NCI-H1930 (cell line): ENCODE results near the gene DNLZ.
A peak's percentile ranks its signal among the peaks of the same experiment; 100 is the strongest.

Experiments used
- DNase-seq, 2 experiments: peaks; one replicate each; lab custom pipeline; 2025; lab: John Stamatoyannopoulos, UW

Gene DNLZ

DNA sequence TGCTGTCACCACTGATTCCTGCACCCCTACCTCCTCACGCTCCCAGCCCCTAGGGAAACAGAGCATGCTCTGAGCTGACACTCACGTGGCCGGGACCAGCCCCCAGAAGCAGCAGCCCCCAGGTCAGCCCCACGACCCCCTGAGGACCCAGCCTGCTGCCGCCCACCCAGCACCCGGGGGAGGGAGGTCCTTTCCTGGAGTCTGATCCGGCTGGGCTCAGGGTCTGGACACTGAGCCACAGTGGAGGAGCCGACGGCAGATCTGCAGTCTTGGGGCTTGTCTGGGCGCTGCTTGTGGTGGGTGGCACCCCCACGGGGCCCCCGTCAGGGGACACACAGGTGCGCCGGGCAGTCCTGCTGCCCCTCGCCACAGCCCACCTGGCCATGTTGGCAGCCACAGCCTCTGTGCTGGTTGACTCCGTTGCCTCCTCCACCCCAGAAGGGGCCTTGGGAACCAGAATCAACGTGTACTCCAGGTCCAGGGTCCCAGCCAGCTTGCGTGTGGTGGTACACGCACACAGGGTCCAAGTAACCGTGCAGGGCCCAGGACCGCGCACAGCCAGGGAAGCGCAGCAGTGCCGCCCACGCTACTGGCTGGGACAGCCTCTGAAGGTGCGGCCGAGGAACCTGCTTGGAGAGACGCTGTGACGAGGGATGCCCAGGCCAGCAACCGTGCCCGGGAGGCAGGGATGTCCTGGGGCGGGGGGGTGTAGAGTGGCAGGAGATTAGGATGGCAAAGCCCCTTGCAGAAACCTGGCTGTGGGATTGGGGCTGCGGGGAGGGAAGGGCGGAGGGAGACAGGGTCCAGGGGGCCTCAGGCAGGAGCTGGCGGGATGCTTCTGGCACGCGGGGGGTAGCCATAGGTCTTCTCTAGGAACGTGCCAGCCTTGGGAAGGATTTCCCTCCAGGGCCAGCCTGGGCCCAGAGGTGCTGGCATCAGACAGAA, 3.5 kb downstream of the DNLZ start:
- DNase-seq: no peak

DNA sequence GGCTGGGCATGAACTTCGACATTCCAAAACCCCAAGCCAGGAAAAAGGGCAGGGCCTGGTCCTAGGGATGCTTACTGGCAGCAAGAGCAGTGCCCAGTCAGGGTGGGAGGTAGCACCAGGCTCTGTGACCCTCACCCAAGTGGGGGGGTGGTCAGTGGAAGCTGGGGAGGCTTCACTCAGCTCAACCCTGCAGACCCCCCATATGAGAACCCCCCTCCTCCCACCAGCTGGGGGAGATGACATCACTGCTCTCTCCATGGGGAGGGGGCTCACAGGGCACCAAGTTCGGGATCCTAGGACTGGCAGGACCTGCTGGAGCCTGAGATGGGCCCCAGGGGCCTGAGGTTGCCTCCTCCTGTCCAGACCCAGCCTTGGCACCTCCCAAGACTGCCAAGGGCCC, 4.7 kb downstream of the DNLZ start:
- DNase-seq: no peak

DNA sequence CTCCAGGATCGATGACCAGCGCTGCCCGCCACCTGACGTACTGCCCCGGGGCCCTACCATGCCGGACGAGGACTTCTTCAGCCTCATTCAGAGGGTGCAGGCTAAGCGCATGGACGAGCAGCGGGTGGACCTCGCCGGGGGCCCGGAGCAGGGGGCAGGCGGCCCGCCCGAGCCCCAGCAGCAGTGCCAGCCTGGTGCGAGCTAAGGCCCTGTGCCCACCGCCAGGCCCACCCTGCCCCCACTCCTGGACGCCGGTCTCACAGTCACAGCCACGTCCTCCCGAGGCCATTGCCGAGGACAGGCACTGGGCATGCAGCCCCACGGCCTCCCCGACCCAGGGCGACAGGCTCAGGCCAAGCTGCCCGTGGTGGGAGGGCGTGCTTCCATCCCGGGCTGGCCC, 5.5 kb downstream of the DNLZ start:
- DNase-seq: no peak

DNA sequence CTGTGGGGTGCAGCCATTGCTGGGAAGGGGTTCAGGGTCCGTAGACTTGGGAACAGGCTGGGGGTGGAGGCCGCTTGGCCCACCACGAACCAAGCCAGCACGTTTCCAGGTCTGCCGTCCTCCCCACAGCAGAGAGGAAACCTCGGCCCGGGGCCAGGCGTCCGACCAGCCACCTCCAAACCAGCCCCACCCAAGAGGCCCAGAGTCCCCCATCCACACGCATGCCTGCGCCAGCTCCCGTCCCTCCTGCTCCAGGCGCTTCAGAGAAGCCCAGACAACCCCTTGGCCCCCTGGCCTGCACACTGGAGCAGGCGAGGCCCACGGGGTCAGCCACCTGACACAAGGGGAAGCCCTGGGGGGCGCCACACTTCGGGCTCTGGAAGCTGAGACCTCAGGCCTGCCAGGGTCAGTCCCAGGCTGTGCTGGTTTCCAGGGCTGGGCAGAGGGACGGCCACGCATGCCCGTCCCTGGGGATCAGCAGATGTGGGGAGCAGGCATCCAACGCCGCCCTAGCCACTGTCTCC, 6.3 kb downstream of the DNLZ start:
- no peak for DNase-seq

DNA sequence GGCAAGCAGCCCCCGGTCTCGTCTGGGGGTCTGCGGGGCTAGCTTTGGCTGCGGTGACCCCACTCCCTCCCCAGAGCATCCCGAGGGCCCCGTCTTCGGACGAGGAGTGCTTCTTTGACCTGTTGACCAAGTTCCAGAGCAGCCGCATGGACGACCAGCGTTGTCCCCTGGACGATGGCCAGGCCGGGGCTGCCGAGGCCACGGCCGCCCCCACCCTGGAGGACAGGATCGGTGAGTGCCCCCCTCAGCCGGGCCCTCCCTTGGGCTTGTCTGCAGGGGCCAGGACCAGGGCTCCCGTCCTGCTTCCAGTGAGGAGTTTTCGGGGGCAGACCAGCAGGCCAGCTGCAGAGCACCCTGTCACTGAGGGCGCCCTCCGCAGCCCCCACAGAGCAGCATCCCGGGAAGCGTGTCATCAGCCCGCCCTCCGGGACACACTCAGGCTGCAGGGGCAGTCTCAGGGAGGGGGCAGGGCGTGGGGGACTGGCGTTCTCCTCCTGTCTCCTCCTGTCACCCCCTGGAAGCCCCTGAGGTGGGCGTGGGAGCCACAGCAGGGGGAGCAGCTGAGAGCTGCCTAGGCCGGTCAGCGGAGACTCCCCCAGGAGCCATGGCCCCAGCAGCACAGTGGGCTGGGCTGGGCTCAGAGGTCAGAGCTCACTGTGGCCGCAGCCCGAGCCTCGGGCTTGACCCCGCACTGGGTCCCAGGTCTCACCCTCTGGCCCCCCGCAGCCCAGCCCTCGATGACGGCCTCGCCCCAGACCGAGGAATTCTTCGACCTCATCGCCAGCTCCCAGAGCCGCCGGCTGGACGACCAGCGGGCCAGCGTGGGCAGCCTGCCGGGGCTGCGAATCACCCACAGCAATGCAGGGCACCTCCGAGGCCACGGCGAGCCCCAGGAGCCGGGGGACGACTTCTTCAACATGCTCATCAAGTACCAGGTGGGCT, 7.7 kb downstream of the DNLZ start:
- DNase-seq: no peak

DNA sequence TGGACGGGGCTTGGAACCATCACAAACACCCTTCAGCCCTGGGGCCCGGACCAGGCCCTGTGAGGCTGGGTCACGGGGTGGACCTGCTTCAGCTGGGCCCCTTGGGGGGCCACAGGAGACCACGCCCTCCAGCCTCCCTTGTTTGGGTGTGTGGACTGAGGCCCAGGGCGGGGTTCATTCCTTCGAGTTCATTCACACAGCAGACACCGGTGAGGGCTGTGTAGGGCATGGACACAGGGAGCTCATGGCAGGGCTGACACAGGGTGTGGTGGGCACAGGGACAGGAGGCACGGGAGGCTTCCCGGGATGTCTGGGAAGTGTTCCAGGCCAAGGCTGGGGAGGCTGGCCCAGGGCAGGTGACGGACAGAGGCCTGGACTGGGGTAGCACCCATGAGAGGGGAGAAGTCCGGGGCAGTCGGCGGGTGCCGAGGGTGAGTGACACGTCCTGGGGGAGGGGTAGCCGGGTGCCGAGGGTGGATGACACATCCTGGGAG, 8.9 kb downstream of the DNLZ start:
- no peak for DNase-seq

DNA sequence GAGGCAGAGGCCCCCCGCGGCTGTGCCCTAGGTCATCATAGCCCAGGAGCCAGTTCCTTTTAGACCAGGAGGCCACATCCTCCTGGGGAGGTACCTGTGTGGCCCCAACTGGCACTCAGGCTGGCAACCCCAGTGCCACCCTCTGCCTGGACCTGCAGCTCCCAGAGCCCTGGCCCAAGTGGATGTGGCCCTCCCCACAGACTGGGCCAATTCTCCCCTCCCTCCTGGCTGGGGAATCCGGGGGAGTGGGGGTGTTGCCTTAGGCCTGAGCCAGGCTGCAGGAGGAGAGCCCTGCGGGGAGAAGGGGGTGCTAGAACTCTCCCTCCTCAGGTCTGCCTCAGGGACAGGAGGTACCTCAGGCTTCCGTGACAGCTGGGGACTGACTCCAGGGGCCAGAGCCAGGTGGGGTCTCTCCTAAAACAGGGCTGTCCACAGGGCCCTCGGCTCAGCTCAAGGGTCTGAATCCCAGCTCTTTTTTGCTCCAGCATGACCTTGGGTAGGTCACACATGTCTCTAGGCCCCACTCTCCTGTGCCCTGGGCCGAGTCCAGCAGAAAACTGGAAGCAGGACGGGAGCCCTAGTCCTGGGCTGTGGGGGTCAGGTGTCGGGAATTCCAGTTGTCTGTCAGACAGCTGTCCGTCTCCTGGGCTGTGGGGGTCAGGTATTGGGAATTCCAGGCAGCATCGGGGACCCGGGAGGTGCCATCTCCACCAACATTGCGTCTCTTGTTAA, 9.6 kb downstream of the DNLZ start:
- no peak for DNase-seq

DNA sequence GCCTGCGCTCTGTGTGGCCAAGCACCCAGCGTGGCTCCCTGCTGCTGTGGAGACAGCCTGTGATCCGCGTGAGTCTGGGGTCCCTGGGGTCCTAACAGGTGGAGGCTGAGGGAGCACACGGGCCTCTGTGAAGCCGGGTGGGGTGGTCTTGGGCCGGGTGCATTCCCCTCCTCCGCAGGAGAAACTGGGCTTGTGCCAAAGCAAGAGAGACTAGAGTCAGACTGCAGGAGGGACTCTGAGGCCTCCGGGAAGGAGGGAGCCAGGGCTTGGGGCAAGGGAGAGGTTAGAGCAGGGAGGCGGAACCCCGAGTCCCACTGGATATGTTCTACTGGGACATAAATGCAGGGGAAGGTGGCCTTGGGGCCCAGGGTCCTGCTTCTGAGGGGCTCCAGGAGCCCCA, 10.5 kb downstream of the DNLZ start:
- DNase-seq: no peak

DNA sequence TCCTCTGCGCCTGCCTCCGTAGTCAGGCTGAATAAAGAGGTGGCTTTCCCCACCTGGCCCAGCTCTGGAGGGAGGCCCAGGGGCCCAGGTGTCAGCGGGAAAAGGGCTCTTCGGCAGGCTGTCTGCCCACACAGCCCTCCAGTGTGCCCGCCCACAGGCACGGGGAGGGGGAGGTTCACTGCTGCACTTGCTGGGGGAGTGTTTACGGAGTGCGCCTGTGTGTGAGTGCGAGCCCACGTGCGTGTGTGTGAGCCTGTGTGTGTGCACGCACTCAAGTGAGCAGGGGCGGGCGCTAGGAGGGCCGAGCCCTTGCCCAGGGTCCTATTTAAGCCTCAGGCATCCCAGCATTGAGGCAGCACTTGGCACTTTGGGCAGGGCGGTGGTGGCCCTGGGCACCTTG, 10.9 kb downstream of the DNLZ start:
- no peak for DNase-seq

DNA sequence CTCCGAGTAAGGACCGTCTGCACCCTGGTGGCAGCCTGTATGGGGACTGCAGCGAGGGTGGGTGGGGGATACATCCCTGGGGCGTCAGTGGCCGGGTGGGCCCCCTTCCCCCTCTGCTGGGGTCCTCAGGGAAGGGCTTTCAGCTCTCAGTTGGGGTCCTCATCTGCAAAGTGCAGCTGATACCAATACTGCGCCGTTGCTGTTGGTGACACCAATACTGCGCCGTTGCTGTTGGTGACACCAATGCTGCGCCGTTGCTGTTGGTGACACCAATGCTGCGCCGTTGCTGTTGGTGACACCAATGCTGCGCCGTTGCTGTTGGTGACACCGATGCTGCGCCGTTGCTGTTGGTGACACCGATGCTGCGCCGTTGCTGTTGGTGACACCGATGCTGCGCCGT, 11.7 kb downstream of the DNLZ start:
- DNase-seq: peak; percentile 71 to 76

DNA sequence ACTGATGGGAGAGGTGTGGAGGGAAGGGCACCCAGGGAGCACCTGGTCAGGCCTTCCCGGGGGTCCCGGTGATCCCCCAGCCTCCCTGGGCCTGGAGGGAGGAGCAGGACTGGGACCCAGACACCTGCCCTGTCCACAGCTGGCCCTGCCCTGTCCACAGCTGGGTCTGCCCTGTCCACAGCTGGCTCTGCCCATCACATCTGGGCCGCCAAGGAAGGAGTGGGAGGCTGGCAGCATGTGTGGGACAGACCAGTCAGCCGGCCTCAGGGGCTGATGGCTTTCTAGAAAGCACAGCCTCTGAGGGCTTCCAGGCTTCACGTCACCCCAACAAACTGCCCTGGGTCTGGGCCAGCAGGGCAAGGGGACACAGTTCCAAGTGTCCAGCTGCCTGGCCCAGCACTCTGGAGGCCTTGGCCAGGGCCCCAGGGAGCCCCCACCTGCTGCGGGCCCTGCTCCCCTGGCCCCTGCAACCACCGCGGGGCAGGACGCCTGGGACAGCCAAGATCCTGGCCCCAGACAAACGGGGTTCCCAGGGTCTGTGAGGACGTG, 12.2 kb downstream of the DNLZ start:
- no peak for DNase-seq

DNA sequence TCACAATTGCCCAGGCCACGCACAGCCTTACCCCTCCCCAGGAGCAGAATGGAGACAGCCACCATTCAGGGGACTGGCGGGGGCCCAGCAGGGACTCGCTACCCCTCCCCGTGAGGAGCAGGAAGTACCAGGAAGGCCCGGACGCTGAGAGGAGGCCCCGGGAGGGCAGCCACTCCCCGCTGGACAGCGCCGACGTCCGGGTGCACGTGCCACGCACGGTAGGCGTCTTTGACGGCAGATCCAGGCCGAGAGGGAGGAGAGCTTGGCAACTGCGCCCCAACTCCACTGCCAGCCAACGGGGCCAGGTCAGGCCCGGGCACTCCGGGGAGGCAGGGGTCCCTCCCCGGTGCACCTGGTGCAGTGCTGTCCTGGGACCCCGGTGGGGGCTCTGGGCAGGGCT, 14.0 kb downstream of the DNLZ start:
- DNase-seq: no peak

DNA sequence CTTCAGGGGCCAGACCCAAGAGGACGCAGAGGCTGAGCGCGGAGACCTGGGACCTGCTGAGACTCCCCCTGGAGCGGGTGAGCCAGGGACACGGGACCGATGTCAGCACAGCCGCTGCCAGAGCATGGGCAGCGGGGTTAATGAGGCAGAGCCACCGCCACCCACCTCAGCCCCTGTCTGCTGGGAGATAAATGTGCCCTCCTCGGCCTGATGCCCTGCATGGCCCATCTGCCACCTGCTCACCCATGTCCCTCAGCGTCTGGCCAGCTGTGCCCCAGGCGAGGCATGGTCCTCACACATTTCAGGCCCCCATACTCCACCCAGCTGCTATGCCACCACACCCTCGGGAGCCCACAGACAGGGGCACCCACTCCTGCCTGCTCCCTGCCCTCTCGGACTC, 14.9 kb downstream of the DNLZ start:
- DNase-seq: no peak

DNA sequence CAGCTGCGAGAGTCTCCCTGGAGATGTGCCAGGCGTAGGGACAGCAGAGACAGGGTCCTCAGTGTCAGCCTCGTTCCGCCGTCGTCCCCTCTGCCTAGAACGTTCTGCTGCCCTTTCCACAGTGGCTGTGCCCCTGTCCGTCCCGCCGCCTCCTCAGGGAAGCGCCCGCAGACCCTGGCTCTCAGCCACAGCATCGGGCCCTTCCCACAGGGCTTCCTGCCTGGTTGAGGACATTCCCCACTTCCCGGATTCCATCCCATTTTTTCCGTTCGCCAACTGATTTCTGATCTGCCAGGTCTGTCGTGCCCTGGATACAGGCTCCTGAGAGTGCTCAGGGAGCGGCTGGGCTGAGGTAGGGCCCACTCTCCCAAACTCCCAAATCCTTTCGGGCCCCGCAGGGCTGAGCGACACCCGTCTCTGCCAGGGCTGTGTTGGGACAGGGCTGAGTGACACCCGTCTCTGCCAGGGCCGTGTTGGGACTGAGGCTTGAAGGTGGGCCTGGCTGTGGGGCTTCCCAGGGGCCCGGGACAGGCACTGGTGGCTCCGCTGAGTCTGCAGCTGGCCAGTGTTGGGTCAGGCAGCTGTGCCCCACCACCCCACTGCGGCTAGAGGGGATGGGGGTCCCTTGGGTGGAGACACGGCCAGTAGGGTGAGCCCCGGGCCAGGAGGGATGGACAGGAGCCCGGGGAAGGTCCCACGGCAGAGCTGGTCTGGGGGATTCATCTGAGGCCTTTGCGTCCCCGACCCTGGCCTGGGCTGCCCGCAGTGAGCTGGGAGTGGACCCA, 15.9 kb downstream of the DNLZ start:
- no peak for DNase-seq

DNA sequence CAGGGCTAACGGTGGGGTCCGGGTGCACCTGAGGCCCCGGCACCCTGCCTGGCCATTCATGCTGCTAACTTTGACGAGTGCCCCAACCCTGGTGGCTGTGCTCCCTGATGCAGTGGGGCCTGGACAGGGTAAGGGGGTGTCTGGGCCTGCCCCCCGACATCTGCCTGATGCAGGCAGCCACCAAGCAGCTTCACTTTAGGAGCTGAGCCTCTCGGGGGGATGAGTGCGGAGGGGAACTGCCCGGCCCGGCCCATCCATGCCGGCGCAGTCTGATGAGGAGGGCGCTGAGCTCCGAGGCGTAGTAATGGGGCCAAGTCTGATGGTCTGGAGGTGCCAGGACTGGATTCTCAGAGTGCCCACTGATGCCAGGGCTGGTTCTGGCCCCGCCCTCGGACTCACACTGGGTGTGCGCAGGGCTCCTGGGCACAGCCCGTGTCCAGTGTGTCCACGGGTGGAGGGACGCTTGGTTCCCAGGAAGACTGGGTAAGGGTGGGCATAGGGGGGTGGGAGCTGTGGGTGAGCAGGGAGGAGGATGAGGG, 16.5 kb downstream of the DNLZ start:
- DNase-seq: no peak

DNA sequence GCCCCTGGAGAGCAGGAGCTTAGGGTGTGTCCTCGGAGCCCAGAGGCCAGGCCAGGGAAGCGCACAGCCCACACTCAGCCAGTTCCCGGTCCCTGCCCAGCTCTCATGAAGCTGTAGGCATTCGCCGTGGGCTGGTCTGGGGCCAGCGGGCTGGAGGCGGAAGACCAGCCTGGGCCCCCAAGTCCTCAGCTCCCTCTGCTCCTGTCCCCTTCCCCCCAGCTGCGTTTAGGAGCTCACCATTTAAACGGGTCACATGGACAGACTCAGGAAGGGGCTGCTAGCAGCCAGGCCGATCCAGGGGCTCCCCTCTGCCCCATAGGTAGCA, 17.4 kb downstream of the DNLZ start:
- DNase-seq: no peak

DNA sequence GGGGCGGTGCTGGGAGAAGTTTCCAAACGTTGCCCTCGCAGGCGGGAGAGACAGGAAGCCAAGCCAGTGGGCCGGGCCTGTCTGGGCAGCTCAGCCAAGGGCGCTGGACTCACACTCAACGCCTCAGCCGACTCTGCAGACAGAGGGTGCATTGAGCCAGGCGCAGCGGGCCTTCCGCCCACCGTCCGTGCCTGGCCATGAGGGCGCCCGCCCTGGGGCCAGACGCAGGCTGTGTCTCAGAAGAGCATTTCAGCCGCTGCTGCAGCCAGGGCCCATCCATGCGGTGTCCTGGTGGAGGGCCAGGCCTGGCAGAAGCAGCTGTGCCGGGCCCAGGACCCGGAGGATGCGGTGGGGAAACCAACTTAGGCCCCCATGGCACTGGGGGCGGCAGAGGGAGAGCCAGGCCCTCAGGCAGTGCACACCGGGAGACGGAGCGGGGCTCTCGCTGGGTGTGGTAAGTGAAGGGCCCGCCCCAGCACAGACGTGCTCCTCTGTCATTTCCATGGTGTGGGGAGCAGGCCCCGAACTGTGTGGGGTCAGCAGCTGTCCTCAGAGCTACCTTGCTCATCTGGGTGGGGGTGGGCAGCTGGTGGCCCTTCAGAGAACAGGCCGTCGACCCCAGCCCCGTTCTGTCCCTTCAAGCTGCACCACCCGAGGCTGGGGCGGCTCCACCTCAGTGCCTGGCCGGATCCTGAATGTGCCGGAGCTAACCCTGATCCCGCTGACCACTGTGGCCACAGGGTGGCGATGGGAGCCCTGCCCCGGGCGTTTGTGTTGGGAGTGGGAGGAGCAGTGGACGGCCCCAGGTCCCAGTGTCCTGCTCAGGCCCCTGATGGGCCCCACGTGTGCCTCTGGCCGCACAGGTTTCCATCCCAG, 18.0 kb downstream of the DNLZ start:
- DNase-seq: peak; percentile 13 to 34

DNA sequence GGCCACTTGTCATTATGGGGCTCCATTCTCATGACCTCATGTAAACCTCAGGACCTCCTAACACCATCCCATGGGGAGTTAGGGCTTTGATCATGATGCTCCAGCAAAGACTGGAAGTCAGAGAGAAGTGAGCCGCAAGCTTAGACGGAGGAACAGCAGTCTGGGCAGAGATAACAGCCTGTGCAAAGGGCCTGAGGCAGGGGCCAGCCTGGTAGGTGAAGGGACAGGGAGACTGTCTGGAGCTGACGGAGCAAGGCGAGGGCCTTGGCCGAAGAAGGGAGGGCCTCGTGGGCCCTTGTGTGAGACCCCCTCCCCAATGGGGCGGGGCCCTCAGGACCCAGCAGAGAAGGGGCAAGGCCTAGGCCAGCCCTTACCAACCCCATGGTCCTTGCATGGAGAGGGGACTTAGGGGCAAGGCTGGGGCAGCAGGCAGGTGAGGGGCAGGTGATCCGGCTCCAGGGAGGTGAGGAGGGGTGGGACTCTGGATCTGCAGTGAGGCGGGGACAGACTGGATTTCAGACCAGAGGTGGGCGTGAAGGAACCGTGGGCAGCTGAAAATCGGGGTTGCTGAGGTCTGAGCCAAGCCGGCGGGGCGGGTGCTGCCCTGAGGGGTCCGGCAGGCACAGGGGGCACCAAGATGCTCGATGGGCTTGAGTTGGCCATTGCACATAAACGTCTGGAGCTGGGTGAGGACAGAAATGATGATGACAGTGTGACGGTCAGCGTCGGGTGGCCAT, 18.8 kb downstream of the DNLZ start:
- DNase-seq: no peak

DNA sequence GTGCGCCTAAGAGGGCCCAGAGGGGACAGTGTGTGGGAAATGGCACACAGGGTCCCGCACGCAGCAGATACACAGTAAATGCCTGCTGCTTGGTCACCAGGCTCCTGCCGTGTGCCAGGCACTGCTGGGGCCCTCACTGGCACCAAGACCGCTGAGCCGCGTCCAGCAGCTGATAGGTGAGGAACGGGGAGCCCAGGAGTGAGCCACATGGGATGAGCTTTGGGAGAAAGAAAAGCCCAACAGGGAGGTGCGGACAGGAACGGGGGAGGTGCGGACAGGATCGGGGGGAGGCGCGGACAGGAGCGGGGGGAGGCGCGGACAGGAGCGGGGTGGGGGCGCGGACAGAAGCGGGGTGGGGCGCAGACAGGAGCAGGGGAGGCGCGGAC, 19.7 kb downstream of the DNLZ start:
- no peak for DNase-seq
